ENCODE results near the gene CDH19. TPM values are rescaled to one million over a fixed set of nuclear protein-coding genes. Genes with fewer than 3 reads are reported as not detected.
"Not testable (repeated sequence)": the region's sequence is repeated elsewhere in the genome, so short reads cannot be mapped to it uniquely, and the experiment has no call there.

Gene CDH19
- total RNA-seq, 1 experiment from 2014 or later = 67.4 TPM

GRCh38 chr18:66473882-66474281 lies 130.0 kb downstream of the CDH19 start:
- DNase-seq (ENCODE audit: extremely low read depth, low read depth) = no peak

GRCh38 chr18:66466184-66466583 lies 137.7 kb downstream of the CDH19 start:
- not testable (repeated sequence) for DNase-seq (ENCODE audit: extremely low read depth, low read depth)

DNA sequence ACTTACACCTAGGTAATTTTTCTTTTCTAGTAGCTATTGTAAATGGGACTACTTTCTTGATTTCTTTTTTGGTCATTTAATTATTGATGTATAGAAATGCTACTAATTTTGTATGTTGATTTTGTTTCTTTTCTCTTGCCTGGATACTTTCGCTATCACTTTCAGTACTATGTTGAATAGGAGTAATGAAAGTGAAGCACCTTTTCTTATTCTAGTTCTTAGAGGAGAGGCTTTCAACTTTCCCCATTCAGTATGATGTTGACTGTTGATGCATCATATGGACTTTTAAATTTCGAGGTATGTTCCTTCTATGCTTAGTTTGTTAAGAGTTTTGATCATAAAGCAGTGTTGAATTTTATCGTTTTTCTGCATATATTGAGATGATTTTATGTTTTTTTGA lies 142.5 kb downstream of the CDH19 start:
- DNase-seq (ENCODE audit: extremely low read depth, low read depth) = no peak

DNA sequence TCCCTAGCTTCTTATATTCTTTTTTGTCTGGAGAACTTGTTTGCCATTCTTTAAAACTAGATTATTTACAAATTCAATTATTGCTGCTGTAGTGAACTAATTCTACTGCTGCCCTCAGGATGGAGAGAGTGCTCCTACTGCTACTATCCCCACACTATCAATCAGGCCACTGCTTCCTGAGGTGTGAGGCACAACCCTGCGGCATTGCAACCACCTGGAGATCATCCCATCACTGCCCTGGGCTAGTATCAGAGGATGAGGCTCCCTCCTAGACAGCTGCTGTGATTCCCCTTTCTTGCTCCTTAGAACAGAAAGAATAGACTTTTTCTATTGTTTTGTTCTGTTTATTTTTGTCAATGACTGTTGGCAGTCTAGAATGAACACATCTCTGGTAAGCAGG lies 146.6 kb downstream of the CDH19 start:
- DNase-seq (ENCODE audit: extremely low read depth, low read depth) = no peak

Data from NCI-H460 (cell line).